ENCODE results near the gene DAGLA.

Gene DAGLA

GRCh38 chr11:61711498-61711897 is 31.3 kb downstream of the DAGLA start:
- Histone ChIP-seq H3K4me3 (ENCODE audit: low read length) (no peak overlapping the region), H3K27me3 (replicated peaks; ENCODE audit: insufficient read depth, low read length) (peaks cover 98% of the 10 kb centered on the region), H4K20me1 (ENCODE audit: insufficient read depth, low read length) (no peaks in the 10 kb centered on the region), H3K9me2 (replicated peaks; ENCODE audit: insufficient read depth, low read length) (no peaks in the 10 kb centered on the region), H2AFZ (ENCODE audit: low read length) (no peak overlapping the region), H3K9ac (ENCODE audit: low read length) (no peak overlapping the region), H3K4me1 (ENCODE audit: low read length) (no peaks in the 10 kb centered on the region), H3K79me2 (ENCODE audit: low read length) (no peaks in the 10 kb centered on the region), H3K4me2 (ENCODE audit: low read depth, low read length) (no peak overlapping the region), H3K9me3 (replicated peaks; ENCODE audit: insufficient read depth, low read length) (no peaks in the 10 kb centered on the region), H3K27ac (ENCODE audit: low read length) (no peak overlapping the region), H3F3A (ENCODE audit: insufficient read depth, low read length) (no peaks in the 10 kb centered on the region), H3K36me3 (replicated peaks; ENCODE audit: insufficient read depth, low read length) (no peaks in the 10 kb centered on the region)
- TF ChIP-seq CTCF (IDR thresholded peaks at IDR 0.05; ENCODE audit: low read length) (no peak), EZH2phosphoT487 (IDR thresholded peaks at IDR 0.05; ENCODE audit: low read length) (no peak), EZH2 (optimal IDR thresholded peaks at IDR 0.05; ENCODE audit: low read depth, low read length) (no peak)
- no peak for DNase-seq

- Histone ChIP-seq H4K20me1 (ENCODE audit: insufficient read depth, low read length) (no peaks in the 10 kb centered on the region), H3K9me2 (replicated peaks; ENCODE audit: insufficient read depth, low read length) (no peaks in the 10 kb centered on the region), H3F3A (ENCODE audit: insufficient read depth, low read length) (no peaks in the 10 kb centered on the region), H3K36me3 (replicated peaks; ENCODE audit: insufficient read depth, low read length) (no peaks in the 10 kb centered on the region), H3K4me2 (ENCODE audit: low read depth, low read length) (no peak overlapping the region), H3K27ac (ENCODE audit: low read length) (no peak overlapping the region), H3K9me3 (replicated peaks; ENCODE audit: insufficient read depth, low read length) (no peaks in the 10 kb centered on the region), H3K27me3 (replicated peaks; ENCODE audit: insufficient read depth, low read length) (peaks cover 98% of the 10 kb centered on the region), H3K4me3 (ENCODE audit: low read length) (no peak overlapping the region), H3K4me1 (ENCODE audit: low read length) (no peaks in the 10 kb centered on the region), H3K79me2 (ENCODE audit: low read length) (no peaks in the 10 kb centered on the region), H2AFZ (ENCODE audit: low read length) (no peak overlapping the region), H3K9ac (ENCODE audit: low read length) (no peak overlapping the region)
- no peak for TF ChIP-seq CTCF (IDR thresholded peaks at IDR 0.05; ENCODE audit: low read length)
- no peak for TF ChIP-seq EZH2phosphoT487 (IDR thresholded peaks at IDR 0.05; ENCODE audit: low read length)
- no peak for TF ChIP-seq EZH2 (optimal IDR thresholded peaks at IDR 0.05; ENCODE audit: low read depth, low read length)
- no peak for DNase-seq
These were observed 32.1 kb downstream of the DAGLA start for GRCh38 chr11:61712314-61712713.

- Histone ChIP-seq H3K4me1 (ENCODE audit: low read length) (no peaks in the 10 kb centered on the region), H2AFZ (ENCODE audit: low read length) (no peak overlapping the region), H3K79me2 (ENCODE audit: low read length) (no peaks in the 10 kb centered on the region), H3K27ac (ENCODE audit: low read length) (no peak overlapping the region), H3K9ac (ENCODE audit: low read length) (no peak overlapping the region), H3K36me3 (replicated peaks; ENCODE audit: insufficient read depth, low read length) (no peaks in the 10 kb centered on the region), H3K27me3 (replicated peaks; ENCODE audit: insufficient read depth, low read length) (peaks cover 100% of the 10 kb centered on the region), H3K9me3 (replicated peaks; ENCODE audit: insufficient read depth, low read length) (no peaks in the 10 kb centered on the region), H4K20me1 (ENCODE audit: insufficient read depth, low read length) (no peaks in the 10 kb centered on the region), H3F3A (ENCODE audit: insufficient read depth, low read length) (no peaks in the 10 kb centered on the region), H3K4me2 (ENCODE audit: low read depth, low read length) (no peak overlapping the region), H3K9me2 (replicated peaks; ENCODE audit: insufficient read depth, low read length) (no peaks in the 10 kb centered on the region), H3K4me3 (ENCODE audit: low read length) (no peak overlapping the region)
- DNase-seq: no peak
- no peak for TF ChIP-seq CTCF (IDR thresholded peaks at IDR 0.05; ENCODE audit: low read length)
- no peak for TF ChIP-seq EZH2phosphoT487 (IDR thresholded peaks at IDR 0.05; ENCODE audit: low read length)
- TF ChIP-seq EZH2 (optimal IDR thresholded peaks at IDR 0.05; ENCODE audit: low read depth, low read length): no peak
These were observed 32.7 kb downstream of the DAGLA start for GRCh38 chr11:61712846-61713245.

All from MM.1S (cell line).